ENCODE data around the gene PABPN1. TPM values are rescaled to one million over a fixed set of nuclear protein-coding genes. Genes with fewer than 3 reads are reported as not detected.

Gene PABPN1
- total and polyA plus RNA-seq, 9 of the 15 experiments (the other 6 are each of a cell fraction or from before 2014, with no cell fraction given): 32.6 to 388 (median 178) TPM

DNA sequence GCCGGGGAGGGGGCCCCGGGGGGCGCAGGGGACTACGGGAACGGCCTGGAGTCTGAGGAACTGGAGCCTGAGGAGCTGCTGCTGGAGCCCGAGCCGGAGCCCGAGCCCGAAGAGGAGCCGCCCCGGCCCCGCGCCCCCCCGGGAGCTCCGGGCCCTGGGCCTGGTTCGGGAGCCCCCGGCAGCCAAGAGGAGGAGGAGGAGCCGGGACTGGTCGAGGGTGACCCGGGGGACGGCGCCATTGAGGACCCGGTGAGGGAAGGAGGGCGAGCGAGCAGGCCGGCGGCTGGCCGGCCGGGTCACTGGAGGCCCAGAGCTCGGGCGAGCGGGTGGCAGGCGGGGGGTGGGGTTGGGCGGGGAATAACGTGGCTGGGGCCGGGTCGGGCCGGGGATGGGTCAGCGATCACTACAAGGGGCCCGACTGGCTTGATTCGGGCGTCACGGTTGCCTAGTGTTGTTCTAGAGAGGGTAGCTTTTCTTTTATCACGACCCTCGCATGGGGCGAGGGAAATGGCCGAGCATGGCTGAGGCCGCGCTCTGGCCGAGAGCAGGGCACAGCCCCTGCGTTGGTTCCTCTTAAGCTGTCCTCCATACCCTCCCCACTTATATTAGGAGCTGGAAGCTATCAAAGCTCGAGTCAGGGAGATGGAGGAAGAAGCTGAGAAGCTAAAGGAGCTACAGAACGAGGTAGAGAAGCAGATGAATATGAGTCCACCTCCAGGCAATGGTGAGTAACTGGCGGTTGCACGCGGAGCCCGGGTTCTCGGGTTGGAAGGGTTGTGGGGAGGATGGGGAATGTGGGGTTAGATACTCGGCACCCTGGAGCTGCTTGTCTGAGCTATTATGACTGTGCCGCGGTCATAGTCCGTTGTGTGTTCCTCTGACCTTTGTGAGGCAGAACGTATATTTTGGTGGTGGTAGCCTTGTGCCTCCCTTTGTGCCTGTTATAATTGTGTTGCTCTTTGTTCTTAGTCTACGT is 603 bp downstream of the PABPN1 start (continued):
- TF ChIP-seq MNT (conservative IDR thresholded peaks at IDR 0.05): peak in 1 of 2 experiments; percentile 15; a peak in 1 of 4 replicates
- no peak for TF ChIP-seq HNRNPLL (IDR thresholded peaks at IDR 0.05; ENCODE audit: low read depth, low read length, poor library complexity, severe bottlenecking)
- peak; percentile 5 to 34; a peak in 2 of 4 replicates for TF ChIP-seq SIN3A (IDR thresholded peaks at IDR 0.05; ENCODE audit: borderline replicate concordance in 2 of 2, control insufficient read depth in 1 of 2, low read depth in 2 of 2, low read length in 2 of 2)
- no peak for TF ChIP-seq ZNF561 (CRISPR knock-in tag; conservative IDR thresholded peaks at IDR 0.05)
- peak; percentile 73 for TF ChIP-seq NR2F6 (CRISPR knock-in tag; IDR thresholded peaks at IDR 0.05)
- TF ChIP-seq JUND (IDR thresholded peaks at IDR 0.05; ENCODE audit: borderline replicate concordance, low read depth, low read length): no peak
- TF ChIP-seq JUND (tag; IDR thresholded peaks at IDR 0.05; ENCODE audit: borderline replicate concordance, low read depth, low read length): 0 out of 3 replicates have a peak, but pooled peaks have one; percentile 21
- TF ChIP-seq, protein P1, sequence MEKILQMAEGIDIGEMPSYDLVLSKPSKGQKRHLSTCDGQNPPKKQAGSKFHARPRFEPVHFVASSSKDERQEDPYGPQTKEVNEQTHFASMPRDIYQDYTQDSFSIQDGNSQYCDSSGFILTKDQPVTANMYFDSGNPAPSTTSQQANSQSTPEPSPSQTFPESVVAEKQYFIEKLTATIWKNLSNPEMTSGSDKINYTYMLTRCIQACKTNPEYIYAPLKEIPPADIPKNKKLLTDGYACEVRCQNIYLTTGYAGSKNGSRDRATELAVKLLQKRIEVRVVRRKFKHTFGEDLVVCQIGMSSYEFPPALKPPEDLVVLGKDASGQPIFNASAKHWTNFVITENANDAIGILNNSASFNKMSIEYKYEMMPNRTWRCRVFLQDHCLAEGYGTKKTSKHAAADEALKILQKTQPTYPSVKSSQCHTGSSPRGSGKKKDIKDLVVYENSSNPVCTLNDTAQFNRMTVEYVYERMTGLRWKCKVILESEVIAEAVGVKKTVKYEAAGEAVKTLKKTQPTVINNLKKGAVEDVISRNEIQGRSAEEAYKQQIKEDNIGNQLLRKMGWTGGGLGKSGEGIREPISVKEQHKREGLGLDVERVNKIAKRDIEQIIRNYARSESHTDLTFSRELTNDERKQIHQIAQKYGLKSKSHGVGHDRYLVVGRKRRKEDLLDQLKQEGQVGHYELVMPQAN (IDR thresholded peaks at IDR 0.05; ENCODE audit: borderline replicate concordance): peak; percentile 36; the same call in 1 of the 2 replicates
- TF ChIP-seq L3MBTL2 (IDR thresholded peaks at IDR 0.05): peak; percentile 21; the same call in 1 of the 2 replicates
- no peak for TF ChIP-seq ZFP1 (CRISPR knock-in tag; IDR thresholded peaks at IDR 0.05)
- TF ChIP-seq SUPT5H (IDR thresholded peaks at IDR 0.05): peak; percentile 63
- TF ChIP-seq ZBTB17 (CRISPR knock-in tag; IDR thresholded peaks at IDR 0.05): peak; percentile 43; the same call in 1 of the 2 replicates
- TF ChIP-seq, protein P2, sequence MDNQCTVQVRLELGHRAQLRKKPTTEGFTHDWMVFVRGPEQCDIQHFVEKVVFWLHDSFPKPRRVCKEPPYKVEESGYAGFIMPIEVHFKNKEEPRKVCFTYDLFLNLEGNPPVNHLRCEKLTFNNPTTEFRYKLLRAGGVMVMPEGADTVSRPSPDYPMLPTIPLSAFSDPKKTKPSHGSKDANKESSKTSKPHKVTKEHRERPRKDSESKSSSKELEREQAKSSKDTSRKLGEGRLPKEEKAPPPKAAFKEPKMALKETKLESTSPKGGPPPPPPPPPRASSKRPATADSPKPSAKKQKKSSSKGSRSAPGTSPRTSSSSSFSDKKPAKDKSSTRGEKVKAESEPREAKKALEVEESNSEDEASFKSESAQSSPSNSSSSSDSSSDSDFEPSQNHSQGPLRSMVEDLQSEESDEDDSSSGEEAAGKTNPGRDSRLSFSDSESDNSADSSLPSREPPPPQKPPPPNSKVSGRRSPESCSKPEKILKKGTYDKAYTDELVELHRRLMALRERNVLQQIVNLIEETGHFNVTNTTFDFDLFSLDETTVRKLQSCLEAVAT (IDR thresholded peaks at IDR 0.05): 0 out of 4 replicates have a peak, but pooled peaks have one; percentile 15 to 46
- peak; percentile 90; the same call in 1 of the 2 replicates for TF ChIP-seq GTF2E2 (tag; IDR thresholded peaks at IDR 0.05)
- peak; percentile 36 for TF ChIP-seq TBP (optimal IDR thresholded peaks at IDR 0.05; ENCODE audit: low read depth, low read length)

All from K562 (cell line).